ENCODE results near the gene DOK3.

The DOK3 gene

GRCh38 chr5:177483042-177483441, 26.6 kb downstream of the DOK3 start:
- DNase-seq (ENCODE audit: low read depth), result no peak

GRCh38 chr5:177482359-177482795, 27.2 kb downstream of the DOK3 start:
- no peak for DNase-seq (ENCODE audit: low read depth)

DNA sequence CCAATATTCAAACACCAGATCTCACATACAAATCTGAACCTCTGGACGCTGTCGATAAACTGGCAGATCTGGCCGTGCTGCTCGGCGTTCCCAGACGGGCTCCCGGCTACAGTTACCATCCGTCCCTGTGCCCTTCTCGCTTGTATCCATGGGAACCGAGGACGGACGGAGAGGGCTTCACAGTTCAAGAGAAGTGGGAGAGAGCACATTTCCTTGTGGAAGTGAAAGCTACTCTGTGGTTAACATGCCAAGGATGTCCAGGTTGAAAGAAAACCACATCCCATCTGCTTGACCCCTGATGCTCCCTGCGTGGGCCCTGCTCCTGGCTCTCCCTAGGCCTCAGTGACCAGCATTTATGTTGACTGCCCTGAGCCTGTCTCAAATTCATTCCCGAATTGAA, 29.9 kb downstream of the DOK3 start:
- no peak for DNase-seq (ENCODE audit: low read depth)

DNA sequence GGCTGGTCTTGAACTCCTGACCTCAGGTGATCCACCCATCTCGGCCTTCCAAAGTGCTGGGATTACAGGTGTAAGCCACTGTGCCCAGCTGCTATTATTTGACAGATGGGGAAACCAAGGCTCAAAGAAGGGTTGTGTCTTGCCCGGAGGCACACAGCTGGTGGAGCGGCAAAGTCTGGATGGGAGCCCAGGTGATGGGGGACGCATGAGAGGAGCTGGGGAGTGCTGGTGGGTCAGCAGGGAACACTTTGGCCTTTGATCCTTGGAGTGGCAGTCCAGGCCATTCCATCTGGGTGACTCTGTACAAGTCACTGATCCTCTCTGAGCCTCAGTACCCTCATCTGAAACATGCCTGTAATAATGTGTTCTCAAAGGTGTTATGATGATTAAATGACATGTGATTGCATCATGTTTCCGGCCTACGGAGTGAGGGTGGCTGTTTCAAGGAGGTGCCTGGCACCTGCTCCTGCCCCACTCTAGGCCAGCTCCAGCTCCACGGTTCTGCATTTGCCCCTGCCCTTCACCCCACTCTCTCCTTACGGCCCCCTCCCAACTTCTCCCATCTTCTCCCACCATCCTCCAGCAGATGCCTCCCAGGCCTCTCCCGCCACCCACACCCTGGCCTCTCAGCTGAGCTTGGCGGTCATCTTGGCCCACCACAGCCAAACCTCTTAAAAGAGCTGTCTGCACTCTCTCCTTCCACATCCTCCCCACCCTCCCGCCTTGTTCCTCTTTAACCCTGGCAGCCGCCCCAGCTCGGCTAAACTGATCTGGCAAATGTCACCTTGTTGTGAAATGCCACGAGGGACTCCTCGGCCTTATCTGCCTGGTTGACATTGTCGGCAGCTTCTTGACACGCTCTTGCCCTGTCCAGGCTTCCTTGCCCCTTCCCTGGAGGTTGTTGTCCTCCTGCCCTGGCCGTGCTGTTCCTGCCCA, 30.6 kb downstream of the DOK3 start:
- no peak for DNase-seq (ENCODE audit: low read depth)

DNA sequence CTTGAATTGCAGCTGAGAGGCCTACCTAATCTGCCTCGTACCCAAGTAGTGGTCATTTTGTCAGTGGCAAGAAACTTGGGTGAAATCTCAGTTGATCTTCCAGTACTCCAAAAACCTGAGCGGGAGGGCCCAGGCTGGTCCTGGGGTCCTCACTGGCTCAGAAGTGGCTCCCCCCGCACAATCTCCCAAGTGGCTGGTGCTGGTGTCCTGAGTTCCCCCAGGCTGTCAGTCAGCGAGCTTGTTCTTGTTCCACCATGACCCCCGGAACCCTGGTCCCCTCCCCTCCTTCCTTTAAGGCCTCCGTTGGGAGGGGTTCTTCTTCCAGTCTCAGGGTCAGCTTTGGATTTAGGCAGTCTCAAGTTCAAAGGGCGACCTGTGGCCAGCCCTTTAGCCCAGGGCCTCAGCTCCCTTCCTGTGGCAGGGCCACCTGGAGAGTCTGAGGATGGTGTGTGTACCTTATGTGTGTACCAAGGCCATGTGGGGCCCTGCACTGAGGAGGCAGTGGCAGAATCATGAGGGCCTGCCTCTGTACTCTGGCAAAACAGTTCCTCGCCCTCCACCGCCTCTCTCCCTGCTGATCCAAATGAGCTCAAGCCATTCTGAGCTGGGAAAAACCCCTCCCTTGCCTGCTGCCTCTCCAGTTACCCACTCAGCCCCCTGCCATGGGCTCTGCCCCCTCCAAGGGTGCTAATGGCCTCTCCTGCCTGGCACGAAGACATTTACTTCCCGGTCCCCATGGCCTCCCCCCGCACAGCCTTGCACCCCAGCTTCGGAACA, 31.7 kb downstream of the DOK3 start:
- no peak for DNase-seq (ENCODE audit: low read depth)

- no peak for DNase-seq (ENCODE audit: low read depth)
Observed at GRCh38 chr5:177476531-177477233, 32.9 kb downstream of the DOK3 start.

- no peak for DNase-seq (ENCODE audit: low read depth)
Observed at GRCh38 chr5:177475563-177476427, 33.8 kb downstream of the DOK3 start.

DNA sequence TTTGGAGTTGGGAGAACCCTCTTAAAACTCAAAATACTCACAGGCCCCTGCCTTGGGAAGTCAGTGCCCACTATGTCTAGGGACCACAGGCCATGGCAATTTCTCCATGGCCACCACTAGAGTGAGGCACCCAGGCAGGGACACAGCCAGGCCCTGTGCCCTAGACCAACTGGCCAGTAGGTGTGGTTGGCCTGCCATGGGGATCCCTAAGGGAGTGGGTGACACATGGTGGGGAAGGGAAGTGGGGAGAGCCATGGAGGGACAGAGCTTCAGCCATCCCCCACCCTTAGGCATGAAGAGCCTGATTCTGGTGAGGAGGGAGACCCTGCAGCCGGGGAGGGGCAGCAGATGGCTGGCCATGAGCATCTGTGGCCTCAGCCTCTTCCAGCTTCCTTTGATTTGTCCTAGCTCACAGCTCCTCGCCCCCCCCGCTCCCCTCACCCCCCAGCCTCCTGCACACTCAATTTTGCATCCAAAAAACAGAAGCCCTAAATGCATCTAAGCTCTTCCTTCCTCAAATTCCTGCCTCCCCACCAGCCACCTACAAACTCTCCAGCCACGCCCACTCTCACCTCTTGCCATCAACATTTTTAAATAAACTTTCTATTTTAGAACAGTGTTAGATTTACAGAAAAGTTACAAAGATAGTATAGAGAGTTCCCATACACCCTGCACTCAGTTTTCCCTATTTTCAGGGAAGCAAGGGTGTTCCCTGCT, 34.6 kb downstream of the DOK3 start:
- no peak for DNase-seq (ENCODE audit: low read depth)

DNA sequence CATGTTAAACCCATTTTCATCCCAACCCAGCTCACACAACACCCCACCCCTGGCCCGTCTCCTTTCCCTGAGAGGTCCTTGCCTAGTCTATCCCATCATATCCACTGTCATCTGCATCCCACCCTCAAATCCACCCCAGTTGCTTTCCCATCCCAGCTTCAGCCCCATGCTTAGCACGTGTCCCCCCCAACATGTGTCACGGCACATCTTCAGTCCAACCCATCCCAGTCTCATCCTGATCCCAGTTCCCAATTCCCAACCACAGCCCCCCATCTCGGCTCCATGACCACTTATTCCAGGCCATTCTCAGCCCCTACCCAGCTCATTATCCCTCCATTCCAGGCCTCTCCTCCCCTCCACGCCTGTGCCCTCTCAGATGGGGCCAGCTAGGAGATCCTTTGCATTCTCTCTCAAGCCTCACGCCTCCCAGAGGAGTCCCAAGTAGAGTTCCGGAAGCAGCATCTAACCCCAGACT, 35.6 kb downstream of the DOK3 start:
- DNase-seq (ENCODE audit: low read depth), result no peak

- DNase-seq (ENCODE audit: low read depth), result no peak
Observed at GRCh38 chr5:177473443-177474001, 36.1 kb downstream of the DOK3 start, which contains the start of gene DBN1. DBN1 (minus strand) TSS chr5:177473634; CDS start chr5:177473521, 113 bp downstream.

GRCh38 chr5:177472460-177473442, 36.9 kb downstream of the DOK3 start:
- no peak for DNase-seq (ENCODE audit: low read depth)

DNA sequence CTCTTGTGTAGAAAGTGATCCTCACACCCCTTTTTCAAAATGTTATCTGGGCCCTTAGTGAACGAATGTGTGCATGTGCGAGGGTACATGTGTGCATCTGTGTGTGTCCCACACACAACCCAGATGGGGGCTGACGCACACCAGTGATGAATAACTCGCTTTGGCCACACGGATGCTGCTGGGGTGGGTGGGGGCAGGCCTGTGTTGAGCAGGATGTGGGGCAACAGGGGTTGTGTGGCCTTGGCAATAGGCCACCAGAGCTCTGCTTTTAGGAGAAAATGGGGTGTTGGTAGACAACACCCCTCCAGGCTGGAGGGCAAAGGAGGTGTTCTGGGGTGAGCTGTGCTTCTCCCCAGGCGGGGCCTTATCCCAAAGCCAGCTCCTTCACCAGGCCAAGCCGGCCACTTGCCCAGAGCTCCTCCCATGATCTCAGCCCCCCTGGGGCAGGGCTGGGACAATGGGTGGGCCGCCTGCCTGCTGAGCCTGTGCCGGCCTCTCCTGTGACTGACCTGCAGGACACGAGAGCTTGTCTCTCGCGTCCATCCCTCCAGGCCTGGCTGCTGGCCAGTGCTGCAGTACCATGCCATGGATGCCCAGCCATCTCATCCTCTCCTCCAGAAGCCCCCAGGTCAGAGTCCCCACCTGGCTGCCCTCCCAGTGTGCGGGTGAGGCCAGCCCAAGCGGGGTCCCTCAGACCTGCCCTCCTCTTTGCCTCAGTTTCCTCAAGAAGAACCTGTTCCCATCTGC, 37.8 kb downstream of the DOK3 start:
- DNase-seq (ENCODE audit: low read depth), result no peak

GRCh38 chr5:177470759-177471536, 38.7 kb downstream of the DOK3 start:
- DNase-seq (ENCODE audit: low read depth), result peak; percentile 67

- DNase-seq (ENCODE audit: low read depth), result no peak
Observed at GRCh38 chr5:177469750-177470525, 39.7 kb downstream of the DOK3 start.

DNA sequence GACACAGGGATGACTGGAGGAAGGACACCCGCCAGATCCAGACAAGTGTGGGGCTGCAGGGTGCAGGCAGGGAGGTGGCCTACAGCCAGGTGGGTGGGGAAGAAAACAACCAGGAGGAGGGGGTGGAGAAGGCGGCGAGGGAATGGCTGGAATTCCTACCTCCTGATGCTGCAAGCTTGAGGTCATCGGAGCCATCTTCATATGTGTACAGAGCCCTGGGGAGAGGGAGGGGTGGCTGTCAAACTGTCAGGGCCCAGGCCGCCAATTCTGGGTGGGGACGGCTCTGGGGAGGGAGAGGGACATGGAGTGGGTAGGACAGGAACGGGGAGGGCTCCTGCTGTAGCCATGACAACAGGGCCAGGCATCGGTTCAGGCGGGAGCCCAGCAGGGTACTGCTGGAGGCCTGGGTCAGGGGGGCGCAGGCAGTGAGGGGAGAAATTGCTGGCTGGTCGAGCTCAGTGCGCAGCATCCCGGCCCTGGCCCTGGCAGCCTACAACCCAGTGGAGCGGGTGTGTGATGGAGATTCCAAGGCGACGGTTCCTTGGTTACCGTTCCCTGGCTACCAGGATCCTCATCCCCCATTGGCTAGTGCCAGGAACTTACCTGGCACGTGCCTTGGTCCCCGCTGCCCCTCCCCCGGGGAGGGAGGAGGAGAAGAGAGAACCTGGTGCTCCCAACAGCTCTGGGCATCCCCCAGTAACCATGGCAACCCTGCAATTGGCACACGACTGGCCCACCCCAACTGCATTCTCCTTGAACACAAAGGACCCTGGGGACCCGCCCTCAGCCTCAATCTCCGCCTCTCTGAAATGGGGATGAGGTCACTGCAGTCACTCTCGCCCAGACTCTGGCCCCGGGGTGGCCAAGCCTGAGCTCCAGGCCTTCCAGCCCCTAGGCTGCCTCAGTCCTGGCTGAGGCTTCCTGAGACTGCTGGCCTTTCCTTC, 40.7 kb downstream of the DOK3 start:
- DNase-seq (ENCODE audit: low read depth), result peak; percentile 53

DNA sequence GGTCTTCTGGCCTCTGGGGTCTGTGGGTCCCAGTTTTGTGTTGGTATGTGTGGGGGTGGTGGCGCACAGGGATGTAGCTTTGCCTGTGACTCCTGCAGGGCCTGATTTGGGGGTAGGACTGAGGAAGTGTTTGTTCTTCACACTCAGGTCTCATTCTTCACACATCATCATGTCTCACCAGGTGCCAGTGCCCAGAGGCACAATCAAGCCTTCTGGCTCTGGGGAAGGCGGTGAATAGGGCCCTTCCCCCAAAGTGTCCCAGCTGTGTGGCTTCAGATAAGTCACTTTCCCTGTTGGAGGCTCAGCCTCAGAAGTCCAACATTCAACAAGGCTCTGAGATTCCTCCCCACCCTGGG, 41.3 kb downstream of the DOK3 start:
- no peak for DNase-seq (ENCODE audit: low read depth)
